Naive thymus-derived CD4-positive, alpha-beta T cell (primary cell): Measurements from ENCODE around the gene BCL2L2. TPM values are rescaled to one million over a fixed set of nuclear protein-coding genes. Genes with fewer than 3 reads are reported as not detected.
A peak's percentile ranks its signal among the peaks of the same experiment; 100 is the strongest.

Source experiments
- ATAC-seq: fragments of 150-1000 bp; cut with Tn5 transposase; 2 replicates; pipeline ENCODE4 v1.10.0; 2021; ENCODE audit warnings: mild to moderate bottlenecking, moderate library complexity
- CTCF ChIA-PET: fragments of 350-600 bp; sonication (Branson Sonifier 250); formaldehyde crosslinking; loops from one replicate; lab custom pipeline; 2021; ENCODE audit warnings: antibody characterized with exemption; lab: Charles Lee
- POLR2A ChIA-PET: fragments of 350-600 bp; sonication (Branson Sonifier 250); formaldehyde crosslinking; loops from one replicate; lab custom pipeline; 2021; ENCODE audit warnings: antibody characterized with exemption, inconsistent platforms; lab: Charles Lee
- DNase-seq, 9 donors: peaks; one replicate each; pipeline versions ENCODE4 v3.0.0 to v3.0.0-alpha.2; 2020 to 2022; ENCODE audit warnings: mixed read lengths in 1 of 9
- H3K27ac ChIP-seq: one replicate; pipeline ENCODE4 v1.7.0; 2013; ENCODE audit warnings: mild to moderate bottlenecking, low read depth, low read length, moderate library complexity
- H3K27me3 ChIP-seq, 2 donors: one replicate each; pipeline ENCODE4 v1.7.0; 2013; ENCODE audit warnings: low read length in 2 of 2, mild to moderate bottlenecking in 2 of 2, moderate library complexity in 2 of 2; ENCODE audit not compliant: control insufficient read depth in 2 of 2, insufficient read depth in 2 of 2
- H3K36me3 ChIP-seq, 3 experiments: 1 replicate in 2 of 3; 2 replicates in 1 of 3; pipeline ENCODE4 v1.7.0; 2013; ENCODE audit warnings: low read length in 3 of 3, mild to moderate bottlenecking in 3 of 3, moderate library complexity in 1 of 3; ENCODE audit not compliant: insufficient read depth in 3 of 3, control insufficient read depth in 2 of 3
- H3K4me1 ChIP-seq, 2 donors: one replicate each; pipeline ENCODE4 v1.7.0; 2013; ENCODE audit warnings: low read length in 2 of 2, mild to moderate bottlenecking in 2 of 2, moderate library complexity in 1 of 2; ENCODE audit not compliant: control insufficient read depth in 2 of 2, insufficient read depth in 2 of 2
- H3K4me3 ChIP-seq: 2 replicates; pipeline ENCODE4 v1.7.0; 2013; ENCODE audit warnings: mild to moderate bottlenecking, low read length
- H3K9me3 ChIP-seq, 3 experiments: 1 replicate in 2 of 3; 2 replicates in 1 of 3; pipeline ENCODE4 v1.7.0; 2013; ENCODE audit warnings: low read length in 3 of 3; ENCODE audit not compliant: control insufficient read depth in 2 of 3
- H3K27ac Mint-ChIP-seq, 9 donors: one replicate each; pipeline ENCODE4 v1.8.0; 2020 to 2022; ENCODE audit warnings: mixed read lengths in 9 of 9, mild to moderate bottlenecking in 8 of 9, moderate library complexity in 5 of 9, inconsistent platforms in 2 of 9
- H3K27me3 Mint-ChIP-seq, 5 donors: one replicate each; pipeline ENCODE4 v1.8.0; 2021 to 2022; ENCODE audit warnings: mixed read lengths in 5 of 5, mild to moderate bottlenecking in 1 of 5
- H3K36me3 Mint-ChIP-seq, 5 donors: one replicate each; pipeline ENCODE4 v1.8.0; 2020 to 2022; ENCODE audit warnings: mixed read lengths in 5 of 5, mild to moderate bottlenecking in 3 of 5, inconsistent platforms in 1 of 5
- H3K4me1 Mint-ChIP-seq, 7 donors: one replicate each; pipeline ENCODE4 v1.8.0; 2020 to 2022; ENCODE audit warnings: mixed read lengths in 7 of 7, mild to moderate bottlenecking in 3 of 7, inconsistent platforms in 1 of 7
- H3K4me3 Mint-ChIP-seq, 10 donors: one replicate each; pipeline ENCODE4 v1.8.0; 2020 to 2022; ENCODE audit warnings: mild to moderate bottlenecking in 10 of 10, mixed read lengths in 10 of 10, moderate library complexity in 6 of 10, inconsistent platforms in 2 of 10
- H3K9me3 Mint-ChIP-seq, 11 donors: one replicate each; pipeline ENCODE4 v1.8.0; 2020 to 2022; ENCODE audit warnings: mixed read lengths in 11 of 11, mild to moderate bottlenecking in 4 of 11, inconsistent platforms in 1 of 11, moderate library complexity in 1 of 11
- intact Hi-C, 2 donors: fragments of 100-400 bp; cut with micrococcal nuclease; formaldehyde crosslinking; loops; one replicate each; pipeline ENCODE4 v1.15.1; 2023
- polyA plus RNA-seq, 2 donors: library from polyadenylated mRNA; unstranded; fragments of 300-500 nt; fragmentation: Illumina TruSeq; gene quantifications; one replicate each; pipeline ENCODE4 v1.2.3, GENCODE V29; 2021
- total RNA-seq, 6 experiments: library from RNA in 5 of 6; stranded (reverse) in 5 of 6; gene quantifications; 1 replicate in 5 of 6; 2 replicates in 1 of 6; pipeline ENCODE4 v1.2.3 and lab custom pipeline; 2021 to 2026

The BCL2L2 gene
- total and polyA plus RNA-seq, 7 experiments from 2014 or later = 2.8 to 8.0 (median 5.6) TPM; not detected in 2

GRCh38 chr14:23286020-23286901, 20.4 kb upstream of the BCL2L2 start, which contains the start of gene HOMEZ:
TSS of gene HOMEZ (minus strand) at chr14:23286132. CDS start at chr14:23285952, 180 bp downstream.
- ChIA-PET CTCF (interaction anchor here (0.6 to 2.5 kb wide), 8 partner anchors 9 to 35 kb away, joined by 3 to 13 read pairs (median 4); partner anchors contain the start of gene PABPN1), POLR2A (interaction anchor here (0.7 to 10.7 kb wide), 15 partner anchors 8 to 1551 kb away, joined by 3 to 135 read pairs (median 3); partner anchors contain the start of genes ACIN1, C14orf119, PABPN1 and PPP1R3E)
- Histone ChIP-seq H3K27me3 (no peaks in the 10 kb centered on the region), H3K9me3 (no peaks in the 10 kb centered on the region), H3K36me3 (peaks cover 0 to 8% (median 0%) of the 10 kb centered on the region in 3 experiments), H3K4me3 (peak within 1 kb of the TSS; percentile 84), H3K4me1 (peaks cover 3 to 6% of the 10 kb centered on the region in 2 donors), H3K27ac (peak within 1 kb of the TSS; percentile 89)
- ATAC-seq = peak; percentile 99
- no peaks in the 10 kb centered on the region for H3K27me3 Mint-ChIP-seq
- H3K4me1 Mint-ChIP-seq = peaks cover 15 to 37% (median 30%) of the 10 kb centered on the region in 7 donors
- H3K27ac Mint-ChIP-seq = peak within 1 kb of the TSS; percentile 83 to 98 (median 93)
- no peaks in the 10 kb centered on the region for H3K9me3 Mint-ChIP-seq
- intact Hi-C loops = loop anchor here (1.0 kb wide), 6 partner anchors 9 to 270 kb away; partner anchors contain the start of genes ACIN1 (in 2 of the 2), C14orf119 (in 2 of the 2), PABPN1 (in 2 of the 2) and NGDN (in 1 of the 2)
- H3K36me3 Mint-ChIP-seq = peaks cover 0 to 1% (median 0%) of the 10 kb centered on the region in 5 donors
- peak within 1 kb of the TSS; percentile 92 to 100 (median 96) for H3K4me3 Mint-ChIP-seq
- DNase-seq = peak; percentile 89 to 97 (median 94)

DNA sequence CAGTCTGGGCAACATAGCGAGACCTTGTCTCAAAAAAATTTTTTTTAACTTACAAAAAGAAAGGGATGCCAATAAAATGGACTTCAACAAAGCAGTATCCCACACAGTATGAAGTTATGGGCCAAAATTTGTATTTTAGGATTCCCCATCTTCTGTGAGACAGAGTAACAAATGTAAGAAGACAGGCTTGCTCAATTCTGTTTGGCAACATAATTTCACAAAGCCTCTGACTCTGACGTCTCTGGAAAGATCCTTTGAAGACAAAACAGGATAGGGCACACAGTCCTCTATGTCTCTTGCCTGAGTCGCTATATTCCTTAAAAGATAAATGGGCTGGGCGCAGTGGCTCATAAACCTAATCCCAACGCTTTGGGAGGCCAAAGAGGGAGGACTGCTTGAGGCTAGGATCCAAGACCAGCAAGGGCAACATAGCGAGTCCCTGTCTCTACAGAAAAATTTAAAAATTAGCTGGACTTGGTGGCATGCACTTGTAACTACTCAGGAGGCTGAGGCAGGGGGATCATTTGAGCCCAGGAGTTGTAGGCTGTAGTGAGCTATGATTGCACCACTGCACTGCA, 19.6 kb upstream of the BCL2L2 start:
- CTCF ChIA-PET = interaction anchor here (0.6 to 2.5 kb wide), 6 partner anchors 9 to 24 kb away, joined by 3 to 13 read pairs (median 6); no protein-coding TSS in a partner anchor
- ATAC-seq (no peak), DNase-seq (no peak)
- Histone ChIP-seq H3K27me3 (no peaks in the 10 kb centered on the region), H3K27ac (peak overlapping the region; percentile 89), H3K36me3 (peaks cover 0 to 8% (median 0%) of the 10 kb centered on the region in 3 experiments), H3K4me3 (peak overlapping the region; percentile 84), H3K4me1 (peaks cover 3 to 6% of the 10 kb centered on the region in 2 donors), H3K9me3 (no peaks in the 10 kb centered on the region)
- POLR2A ChIA-PET = interaction anchor here (0.7 to 10.7 kb wide), 11 partner anchors 7 to 357 kb away, joined by 3 to 135 read pairs (median 3); partner anchors contain the start of genes ACIN1, C14orf119, PABPN1 and PPP1R3E
- H3K36me3 Mint-ChIP-seq = peaks cover 0 to 1% (median 0%) of the 10 kb centered on the region in 5 donors
- H3K4me1 Mint-ChIP-seq = peaks cover 15 to 37% (median 30%) of the 10 kb centered on the region in 7 donors
- intact Hi-C loops = loop anchor here (1.0 kb wide), 6 partner anchors 8 to 269 kb away; partner anchors contain the start of genes ACIN1 (in 2 of the 2), C14orf119 (in 2 of the 2), PABPN1 (in 2 of the 2) and NGDN (in 1 of the 2)
- H3K27me3 Mint-ChIP-seq = no peaks in the 10 kb centered on the region
- H3K9me3 Mint-ChIP-seq = no peaks in the 10 kb centered on the region
- peak overlapping the region; percentile 92 to 100 (median 96) for H3K4me3 Mint-ChIP-seq
- H3K27ac Mint-ChIP-seq = peak overlapping the region; percentile 83 to 98 (median 92)

GRCh38 chr14:23294734-23295561, 11.7 kb upstream of the BCL2L2 start:
- intact Hi-C loops = loop anchor here (1.0 to 2.0 kb wide), 3 partner anchors 9 to 226 kb away; partner anchors contain the start of gene HOMEZ (in 2 of the 2)
- Histone ChIP-seq H3K4me1 (peaks cover 0 to 11% of the 10 kb centered on the region in 2 donors), H3K27me3 (no peaks in the 10 kb centered on the region), H3K9me3 (no peaks in the 10 kb centered on the region), H3K27ac (peak overlapping the region; percentile 51), H3K4me3 (no peak overlapping the region), H3K36me3 (peaks cover 0 to 14% (median 0%) of the 10 kb centered on the region in 3 experiments)
- CTCF ChIA-PET = interaction anchor here (0.7 to 3.4 kb wide), 11 partner anchors 9 to 1845 kb away, joined by 3 to 13 read pairs (median 4); partner anchors contain the start of gene HOMEZ
- Mint-ChIP-seq H3K9me3 (peaks cover 0 to 5% (median 0%) of the 10 kb centered on the region in 11 donors), H3K4me3 (peak overlapping the region; percentile 3 to 87 (median 60)), H3K36me3 (peaks cover 0 to 11% (median 0%) of the 10 kb centered on the region in 5 donors), H3K27me3 (no peaks in the 10 kb centered on the region), H3K4me1 (peaks cover 12 to 31% (median 28%) of the 10 kb centered on the region in 7 donors), H3K27ac (peak overlapping the region; percentile 35 to 96 (median 76))
- DNase-seq (peak; percentile 38 to 77 (median 66)), ATAC-seq (peak; percentile 97)
- POLR2A ChIA-PET = interaction anchor here (1.0 to 10.7 kb wide), 9 partner anchors 6 to 273 kb away, joined by 3 to 135 read pairs (median 6); partner anchors contain the start of genes ACIN1, BCL2L2, HOMEZ and PABPN1

DNA sequence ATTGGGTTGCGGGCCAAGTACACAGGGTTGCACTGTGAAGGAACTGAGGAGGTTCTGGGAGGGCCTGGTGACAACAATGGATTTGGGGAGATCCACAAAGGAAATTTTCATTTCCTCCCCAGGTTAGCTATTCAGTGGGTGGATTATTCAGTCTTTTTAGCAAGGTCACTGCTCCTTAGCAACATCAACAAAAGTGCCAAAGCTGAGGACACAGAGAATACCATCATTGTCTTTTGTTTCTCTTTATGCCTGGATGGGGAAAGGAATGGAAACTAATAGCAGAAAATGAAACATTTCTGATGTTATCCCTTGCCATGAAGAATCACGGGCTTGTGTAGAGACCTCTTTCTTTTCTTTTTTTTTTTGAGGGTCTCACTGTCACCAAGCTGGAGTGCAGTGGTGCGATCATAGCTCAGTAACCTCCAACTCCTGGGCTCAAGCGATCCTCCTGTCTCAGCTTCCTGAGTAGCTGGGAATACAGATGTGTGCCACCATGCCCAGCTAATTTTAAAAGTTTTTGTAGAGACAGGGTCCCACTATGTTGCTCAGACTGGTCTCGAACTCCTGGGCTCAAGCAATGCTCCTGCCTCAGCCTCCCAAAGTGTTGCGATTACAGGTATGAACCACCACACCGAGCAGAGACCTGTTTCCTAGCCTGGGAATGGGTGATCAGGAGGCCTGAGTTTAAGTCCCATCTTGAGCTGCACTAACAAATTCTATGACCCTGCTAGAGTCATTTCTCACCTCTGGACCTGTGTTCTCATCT, 10.4 kb upstream of the BCL2L2 start:
- Histone ChIP-seq H3K36me3 (peaks cover 0 to 14% (median 0%) of the 10 kb centered on the region in 3 experiments), H3K9me3 (no peaks in the 10 kb centered on the region), H3K27ac (peak overlapping the region; percentile 0), H3K4me1 (peaks cover 0 to 20% of the 10 kb centered on the region in 2 donors), H3K4me3 (no peak overlapping the region), H3K27me3 (no peaks in the 10 kb centered on the region)
- H3K36me3 Mint-ChIP-seq = peaks cover 0 to 11% (median 0%) of the 10 kb centered on the region in 5 donors
- H3K27me3 Mint-ChIP-seq = no peaks in the 10 kb centered on the region
- ChIA-PET CTCF (interaction anchor here (1.6 to 3.4 kb wide), 3 partner anchors 10 to 176 kb away, joined by 4 to 13 read pairs (median 9); partner anchors contain the start of gene HOMEZ), POLR2A (interaction anchor here (0.5 to 3.3 kb wide), 5 partner anchors 9 to 24 kb away, joined by 3 to 18 read pairs (median 5); partner anchors contain the start of genes HOMEZ and PABPN1)
- H3K4me1 Mint-ChIP-seq = peaks cover 17 to 42% (median 34%) of the 10 kb centered on the region in 7 donors
- H3K27ac Mint-ChIP-seq = peak overlapping the region in 4 of 9 donors; percentile 38 to 76 (median 58)
- ATAC-seq (no peak), DNase-seq (no peak)
- H3K4me3 Mint-ChIP-seq = no peak overlapping the region
- peaks cover 0 to 5% (median 0%) of the 10 kb centered on the region in 11 donors for H3K9me3 Mint-ChIP-seq
- intact Hi-C loops = no loop called here

GRCh38 chr14:23297096-23297495, 9.5 kb upstream of the BCL2L2 start:
- peaks cover 0 to 20% of the 10 kb centered on the region in 2 donors for H3K4me1 ChIP-seq
- peaks cover 0 to 17% (median 0%) of the 10 kb centered on the region in 3 experiments for H3K36me3 ChIP-seq
- H3K4me3 ChIP-seq = no peak overlapping the region
- POLR2A ChIA-PET = interaction anchor here (0.5 to 3.3 kb wide), 5 partner anchors 8 to 30 kb away, joined by 3 to 18 read pairs (median 5); partner anchors contain the start of genes HOMEZ and PABPN1
- H3K36me3 Mint-ChIP-seq = peaks cover 0 to 11% (median 0%) of the 10 kb centered on the region in 5 donors
- H3K4me1 Mint-ChIP-seq = peaks cover 17 to 42% (median 34%) of the 10 kb centered on the region in 7 donors
- intact Hi-C loops = no loop called here
- peak overlapping the region in 3 of 9 donors; percentile 60 to 76 (median 71) for H3K27ac Mint-ChIP-seq
- H3K27ac ChIP-seq = no peak overlapping the region
- no peaks in the 10 kb centered on the region for H3K9me3 ChIP-seq
- H3K27me3 Mint-ChIP-seq = no peaks in the 10 kb centered on the region
- DNase-seq (no peak), ATAC-seq (no peak)
- no peaks in the 10 kb centered on the region for H3K27me3 ChIP-seq
- CTCF ChIA-PET = interaction anchor here (0.8 to 3.4 kb wide), 6 partner anchors 8 to 25 kb away, joined by 4 to 13 read pairs (median 6); partner anchors contain the start of gene HOMEZ
- peaks cover 0 to 5% (median 0%) of the 10 kb centered on the region in 11 donors for H3K9me3 Mint-ChIP-seq
- H3K4me3 Mint-ChIP-seq = peak overlapping the region in 1 of 10 donors; percentile 51
